WERI-Rb-1 (cell line): ENCODE data around the gene MCAT.
"Not testable (repeated sequence)": the region's sequence is repeated elsewhere in the genome, so short reads cannot be mapped to it uniquely, and the experiment has no call there.

Experiments
- DNase-seq: peaks from one replicate; pipeline ENCODE4 v3.0.0-alpha.2; 2020
- H3K27ac ChIP-seq: fragments of 250-450 bp; sonication (Bioruptor Pico); 2 replicates; pipeline ENCODE4 v1.5.1; 2020; ENCODE audit warnings: mild to moderate bottlenecking, moderate library complexity
- H3K27me3 ChIP-seq: fragments of 250-450 bp; sonication (Bioruptor Pico); 2 replicates; pipeline ENCODE4 v1.5.1; 2021; ENCODE audit warnings: mild to moderate bottlenecking, low read depth, moderate library complexity; ENCODE audit not compliant: insufficient read depth, severe bottlenecking
- H3K36me3 ChIP-seq: fragments of 250-450 bp; sonication (Bioruptor Pico); 2 replicates; pipeline ENCODE4 v1.5.1; 2020; ENCODE audit warnings: mild to moderate bottlenecking, moderate library complexity
- H3K4me3 ChIP-seq: 2 replicates; pipeline ENCODE4 v1.5.1; 2011; ENCODE audit warnings: low read depth, mild to moderate bottlenecking, control low read depth, low read length
- H3K9me3 ChIP-seq: fragments of 250-450 bp; sonication (Bioruptor Pico); 2 replicates; pipeline ENCODE4 v1.5.1; 2021; ENCODE audit warnings: mild to moderate bottlenecking, moderate library complexity; ENCODE audit not compliant: severe bottlenecking
- CTCF ChIP-seq: IDR thresholded peaks from 2 replicates; pipeline ENCODE4 v1.5.1; 2011; ENCODE audit warnings: low read depth, mild to moderate bottlenecking, control low read depth, inconsistent platforms, low read length

MCAT gene

GRCh38 chr22:43110927-43111623 is 32.1 kb downstream of the MCAT start:
- peaks cover 13% of the 10 kb centered on the region for H3K27me3 ChIP-seq
- H3K36me3 ChIP-seq: no peaks in the 10 kb centered on the region
- no peak overlapping the region for H3K27ac ChIP-seq
- peak overlapping the region; percentile 70 for H3K4me3 ChIP-seq
- 0 out of 2 replicates have a peak, but pooled peaks have one; percentile 11 for TF ChIP-seq CTCF
- peak; percentile 35 for DNase-seq
- H3K9me3 ChIP-seq: no peaks in the 10 kb centered on the region

GRCh38 chr22:43110444-43110926 is 32.7 kb downstream of the MCAT start, which contains the start of gene BIK:
Gene BIK, plus strand, starts transcription at chr22:43110750. Its CDS starts 13,273 bp downstream, at chr22:43124023.
- DNase-seq: peak; percentile 61
- Histone ChIP-seq H3K27me3 (peaks cover 13% of the 10 kb centered on the region), H3K27ac (no peak within 1 kb of the TSS)

GRCh38 chr22:43109921-43110443 is 33.2 kb downstream of the MCAT start:
- no peak overlapping the region for H3K27ac ChIP-seq
- peaks cover 13% of the 10 kb centered on the region for H3K27me3 ChIP-seq

More at GRCh38 chr22:43110444-43110926, 32.7 kb downstream of the MCAT start, which contains the start of gene BIK:
- H3K9me3 ChIP-seq: no peaks in the 10 kb centered on the region
- H3K36me3 ChIP-seq: no peaks in the 10 kb centered on the region
- peak within 1 kb of the TSS; percentile 70 for H3K4me3 ChIP-seq
- peak; percentile 45 for TF ChIP-seq CTCF

GRCh38 chr22:43109511-43109910 is 33.7 kb downstream of the MCAT start:
- no peak overlapping the region for H3K4me3 ChIP-seq
- no peak overlapping the region for H3K27ac ChIP-seq
- DNase-seq: no peak
- peaks cover 13% of the 10 kb centered on the region for H3K27me3 ChIP-seq
- no peak for TF ChIP-seq CTCF
- H3K9me3 ChIP-seq: no peaks in the 10 kb centered on the region
- no peaks in the 10 kb centered on the region for H3K36me3 ChIP-seq

More at GRCh38 chr22:43109921-43110443, 33.2 kb downstream of the MCAT start:
- DNase-seq: no peak
- Histone ChIP-seq H3K36me3 (no peaks in the 10 kb centered on the region), H3K9me3 (no peaks in the 10 kb centered on the region), H3K4me3 (peak overlapping the region; percentile 70)
- no peak for TF ChIP-seq CTCF

- no peaks in the 10 kb centered on the region for H3K9me3 ChIP-seq
- no peak overlapping the region for H3K4me3 ChIP-seq
- DNase-seq: no peak
- no peaks in the 10 kb centered on the region for H3K36me3 ChIP-seq
- no peak for TF ChIP-seq CTCF
- no peak overlapping the region for H3K27ac ChIP-seq
- H3K27me3 ChIP-seq: peaks cover 8% of the 10 kb centered on the region
Measured at GRCh38 chr22:43106302-43106701, 36.9 kb downstream of the MCAT start.

- H3K36me3 ChIP-seq, H3K4me3 ChIP-seq, H3K27me3 ChIP-seq, H3K27ac ChIP-seq, H3K9me3 ChIP-seq, DNase-seq: not testable (repeated sequence)
Measured at GRCh38 chr22:43104950-43105349, 38.2 kb downstream of the MCAT start.

- H3K27ac ChIP-seq, DNase-seq, H3K27me3 ChIP-seq, H3K36me3 ChIP-seq, H3K9me3 ChIP-seq, H3K4me3 ChIP-seq: not testable (repeated sequence)
Measured at GRCh38 chr22:43104056-43104625, 39.1 kb downstream of the MCAT start.
